HEK293 (cell line): ENCODE measurements around the gene LCE1F.

Source experiments
- CTCF ChIA-PET: fragments of 350-600 bp; formaldehyde crosslinking; extraction: SDS; loops from one replicate; lab custom pipeline; 2021; ENCODE audit warnings: antibody characterized with exemption; lab: Yijun Ruan, JAX
- POLR2A ChIA-PET: fragments of 300-600 bp; formaldehyde crosslinking; extraction: SDS; loops from one replicate; lab custom pipeline; 2020; ENCODE audit warnings: antibody characterized with exemption, inconsistent platforms; lab: Yijun Ruan, JAX
- H3K27ac ChIP-seq: fragments of 200-500 bp; sonication (Bioruptor generic); 2 replicates; pipeline ENCODE4 v1.5.1; 2014; ENCODE audit warnings: low read depth, low read length, control low read depth, inconsistent platforms; ENCODE audit errors: extremely low read depth
- H3K36me3 ChIP-seq, 2 experiments: fragments of 200-500 bp in 1 of 2; sonication (Bioruptor generic) in 1 of 2; 1 replicate in 1 of 2; 2 replicates in 1 of 2; pipeline ENCODE4 v1.5.1; 2014 to 2017; ENCODE audit warnings: inconsistent platforms in 2 of 2, low read length in 2 of 2; ENCODE audit not compliant: control insufficient read depth in 2 of 2, insufficient read depth in 1 of 2
- H3K4me1 ChIP-seq: fragments of 200-500 bp; sonication (Bioruptor generic); 2 replicates; pipeline ENCODE4 v1.5.1; 2014; ENCODE audit warnings: mild to moderate bottlenecking, low read length, inconsistent platforms; ENCODE audit not compliant: control insufficient read depth, insufficient read depth
- H3K4me3 ChIP-seq: 2 replicates; pipeline ENCODE4 v1.5.1; 2011; ENCODE audit warnings: low read depth, mild to moderate bottlenecking, control low read depth, low read length, moderate library complexity
- H3K9me3 ChIP-seq: fragments of 200-500 bp; sonication (Bioruptor generic); 2 replicates; pipeline ENCODE4 v1.5.1; 2014; ENCODE audit warnings: low read depth, low read length, inconsistent platforms; ENCODE audit not compliant: control insufficient read depth, insufficient read depth
- AEBP2 ChIP-seq: fragments of 450-650 bp; formaldehyde crosslinking; IDR thresholded peaks from 2 replicates; pipeline ENCODE4 v1.5.1; 2016; ENCODE audit warnings: missing biosample characterization, missing genetic modification characterization, borderline replicate concordance
- KLF1 ChIP-seq: fragments of 450-650 bp; formaldehyde crosslinking; IDR thresholded peaks from 2 replicates; pipeline ENCODE4 v1.5.1; 2016; ENCODE audit warnings: missing biosample characterization, missing genetic modification characterization
- KLF17 ChIP-seq: fragments of 450-650 bp; formaldehyde crosslinking; IDR thresholded peaks from 2 replicates; pipeline ENCODE4 v1.5.1; 2016; ENCODE audit warnings: missing biosample characterization, missing genetic modification characterization
- SETDB1 ChIP-seq: IDR thresholded peaks from one replicate; pipeline ENCODE4 v1.6.1; 2017; ENCODE audit warnings: mild to moderate bottlenecking, low read length, moderate library complexity, mixed read lengths; ENCODE audit not compliant: insufficient read length
- ZBTB26 ChIP-seq: fragments of 450-650 bp; formaldehyde crosslinking; optimal IDR thresholded peaks from 2 replicates; pipeline ENCODE3; 2016; ENCODE audit warnings: missing biosample characterization, mild to moderate bottlenecking, missing genetic modification characterization
- ZNF112 ChIP-seq: fragments of 450-650 bp; formaldehyde crosslinking; IDR thresholded peaks from 2 replicates; pipeline ENCODE4 v1.5.0; 2017; ENCODE audit warnings: missing biosample characterization, missing genetic modification characterization
- ZNF140 ChIP-seq: fragments of 450-650 bp; formaldehyde crosslinking; IDR thresholded peaks from 2 replicates; pipeline ENCODE4 v1.5.1; 2016; ENCODE audit warnings: missing biosample characterization, missing genetic modification characterization
- ZNF16 ChIP-seq: fragments of 450-650 bp; formaldehyde crosslinking; IDR thresholded peaks from 2 replicates; pipeline ENCODE4 v1.5.1; 2016; ENCODE audit warnings: low read depth, missing biosample characterization, missing genetic modification characterization
- ZNF18 ChIP-seq: fragments of 450-650 bp; formaldehyde crosslinking; IDR thresholded peaks from 2 replicates; pipeline ENCODE4 v1.5.1; 2016; ENCODE audit warnings: missing biosample characterization, missing genetic modification characterization
- ZNF214 ChIP-seq: fragments of 450-650 bp; formaldehyde crosslinking; IDR thresholded peaks from 2 replicates; pipeline ENCODE4 v1.5.1; 2017; ENCODE audit warnings: missing biosample characterization, mild to moderate bottlenecking, missing genetic modification characterization, borderline replicate concordance
- ZNF266 ChIP-seq: fragments of 450-650 bp; formaldehyde crosslinking; IDR thresholded peaks from 2 replicates; pipeline ENCODE4 v1.5.1; 2016; ENCODE audit warnings: missing biosample characterization, missing genetic modification characterization, low read depth
- ZNF354C ChIP-seq: fragments of 450-650 bp; formaldehyde crosslinking; IDR thresholded peaks from 2 replicates; pipeline ENCODE4 v1.5.1; 2016; ENCODE audit warnings: missing biosample characterization, missing genetic modification characterization, low read depth, borderline replicate concordance
- ZNF423 ChIP-seq: fragments of 450-650 bp; formaldehyde crosslinking; IDR thresholded peaks from 2 replicates; pipeline ENCODE4 v1.5.1; 2016; ENCODE audit warnings: missing biosample characterization, missing genetic modification characterization
- ZNF513 ChIP-seq: fragments of 450-650 bp; IDR thresholded peaks from 2 replicates; pipeline ENCODE4 v1.5.1; 2018; ENCODE audit warnings: missing biosample characterization, missing genetic modification characterization
- ZNF585B ChIP-seq: fragments of 450-650 bp; formaldehyde crosslinking; IDR thresholded peaks from 2 replicates; pipeline ENCODE4 v1.5.1; 2016; ENCODE audit warnings: missing biosample characterization, missing genetic modification characterization
- ZNF654 ChIP-seq: fragments of 450-650 bp; formaldehyde crosslinking; IDR thresholded peaks from 2 replicates; pipeline ENCODE4 v1.5.1; 2016; ENCODE audit warnings: low read depth, missing biosample characterization, missing genetic modification characterization
- ZNF747 ChIP-seq: fragments of 450-650 bp; formaldehyde crosslinking; IDR thresholded peaks from 2 replicates; pipeline ENCODE4 v1.5.1; 2016; ENCODE audit warnings: missing biosample characterization, missing genetic modification characterization
- ZSCAN23 ChIP-seq: fragments of 450-650 bp; formaldehyde crosslinking; IDR thresholded peaks from 2 replicates; pipeline ENCODE4 v1.5.1; 2016; ENCODE audit warnings: missing biosample characterization, missing genetic modification characterization

The LCE1F gene

GRCh38 chr1:152776361-152776760 is 1.4 kb downstream of the LCE1F start:
- Histone ChIP-seq H3K27ac (no peak overlapping the region), H3K4me1 (no peaks in the 10 kb centered on the region)
- TF ChIP-seq ZBTB26 (tag by site-specific recombination), result no peak
- TF ChIP-seq, all 188 proteins: peak for 0
- Histone ChIP-seq H3K9me3 (no peaks in the 10 kb centered on the region), H3K36me3 (no peaks in the 10 kb centered on the region), H3K4me3 (no peak overlapping the region)
- ChIA-PET POLR2A (no interaction called here), CTCF (interaction anchor here (1.8 to 2.5 kb wide), 2 partner anchors 9 to 123 kb away, joined by 7 to 21 read pairs; no protein-coding TSS in a partner anchor)

GRCh38 chr1:152777510-152778137 is 2.7 kb downstream of the LCE1F start:
- Histone ChIP-seq H3K27ac (no peak overlapping the region), H3K36me3 (no peaks in the 10 kb centered on the region), H3K4me1 (no peaks in the 10 kb centered on the region), H3K4me3 (no peak overlapping the region), H3K9me3 (no peaks in the 10 kb centered on the region)
- ChIA-PET CTCF (interaction anchor here (0.5 to 2.5 kb wide), 8 partner anchors 9 to 837 kb away, joined by 3 to 21 read pairs (median 3); no protein-coding TSS in a partner anchor), POLR2A (no interaction called here)
- no peak for TF ChIP-seq ZNF747 (tag by site-specific recombination)
- TF ChIP-seq ZNF214 (tag by site-specific recombination), result no peak
- no peak for TF ChIP-seq ZNF112 (tag by site-specific recombination)
- no peak for TF ChIP-seq KLF17
- no peak for TF ChIP-seq AEBP2 (tag by site-specific recombination)
- TF ChIP-seq ZNF354C (tag by site-specific recombination), result no peak
- no peak for TF ChIP-seq ZNF654
- TF ChIP-seq ZNF16 (tag by site-specific recombination), result no peak
- TF ChIP-seq ZNF585B (tag by site-specific recombination), result no peak
- no peak for TF ChIP-seq SETDB1

GRCh38 chr1:152783095-152783494 is 8.2 kb downstream of the LCE1F start:
- Histone ChIP-seq H3K27ac (no peak overlapping the region), H3K9me3 (no peaks in the 10 kb centered on the region), H3K4me1 (no peaks in the 10 kb centered on the region; the same call in 1 of the 2 replicates), H3K36me3 (no peaks in the 10 kb centered on the region), H3K4me3 (no peak overlapping the region)
- CTCF ChIA-PET, result interaction anchor here (1.4 kb wide), 1 partner anchor 129 kb away, joined by 12 read pairs; no protein-coding TSS in a partner anchor
- POLR2A ChIA-PET, result no interaction called here
- TF ChIP-seq ZSCAN23, result no peak
- no peak for TF ChIP-seq ZNF423
- TF ChIP-seq KLF1 (tag by site-specific recombination), result no peak
- TF ChIP-seq ZNF140 (tag by site-specific recombination), result no peak
- no peak for TF ChIP-seq ZNF513
- TF ChIP-seq ZNF266 (tag by site-specific recombination), result no peak
- no peak for TF ChIP-seq ZNF18 (tag by site-specific recombination)
- TF ChIP-seq ZNF354C (tag by site-specific recombination), result no peak
